ENCODE results near the gene CITED2. TPM values are rescaled to one million over a fixed set of nuclear protein-coding genes. Genes with fewer than 3 reads are reported as not detected.
"Not testable (repeated sequence)": the region's sequence is repeated elsewhere in the genome, so short reads cannot be mapped to it uniquely, and the experiment has no call there.

The CITED2 gene
- total RNA-seq, 1 experiment from 2014 or later: 41.1 TPM

DNA sequence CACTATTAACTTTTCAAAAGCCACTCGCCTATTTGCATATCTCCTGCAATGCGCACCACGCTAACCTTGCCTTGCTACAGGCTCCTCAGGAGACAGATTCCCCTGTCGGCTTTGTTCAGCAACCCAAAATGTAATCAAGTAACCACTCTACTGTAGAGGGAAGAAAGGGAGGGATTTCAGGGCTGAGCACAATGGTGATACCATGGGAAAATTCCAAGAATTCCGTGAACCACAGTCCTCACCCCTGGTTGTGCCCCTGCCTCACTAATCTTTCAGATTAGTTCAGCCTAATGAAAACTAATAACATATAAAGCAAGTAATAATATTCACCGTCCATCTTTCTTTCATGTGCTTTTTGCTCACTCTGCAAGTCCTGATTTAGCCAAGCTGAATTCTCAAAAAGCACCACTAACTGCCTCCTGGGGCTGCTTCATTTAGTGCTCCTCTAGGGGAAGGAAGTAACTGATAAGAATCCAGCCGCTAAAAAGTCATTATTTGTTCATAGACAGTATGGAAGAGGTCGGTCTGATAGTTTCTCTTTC, 6.6 kb downstream of the CITED2 start:
- no peak for DNase-seq (ENCODE audit: extremely low read depth, low read depth)

DNA sequence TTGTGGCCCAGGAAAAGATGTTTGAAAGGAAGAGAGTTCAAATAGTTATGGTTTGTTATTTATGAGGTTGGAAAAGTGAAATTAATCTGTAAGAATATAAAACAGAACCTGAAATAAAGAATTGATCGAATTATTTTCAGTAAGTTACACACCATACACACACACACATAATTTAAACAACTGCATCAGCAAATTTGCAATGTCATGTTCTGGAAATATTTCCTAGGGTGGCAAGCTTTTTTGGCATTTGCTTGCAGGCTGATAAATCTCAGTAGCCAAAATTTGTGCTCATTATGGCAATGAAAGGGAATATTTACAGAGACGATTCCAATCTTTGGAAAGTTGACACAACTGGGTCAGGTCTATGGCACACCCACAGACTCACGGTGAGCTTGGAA, 9.5 kb downstream of the CITED2 start:
- DNase-seq (ENCODE audit: extremely low read depth, low read depth): no peak

DNA sequence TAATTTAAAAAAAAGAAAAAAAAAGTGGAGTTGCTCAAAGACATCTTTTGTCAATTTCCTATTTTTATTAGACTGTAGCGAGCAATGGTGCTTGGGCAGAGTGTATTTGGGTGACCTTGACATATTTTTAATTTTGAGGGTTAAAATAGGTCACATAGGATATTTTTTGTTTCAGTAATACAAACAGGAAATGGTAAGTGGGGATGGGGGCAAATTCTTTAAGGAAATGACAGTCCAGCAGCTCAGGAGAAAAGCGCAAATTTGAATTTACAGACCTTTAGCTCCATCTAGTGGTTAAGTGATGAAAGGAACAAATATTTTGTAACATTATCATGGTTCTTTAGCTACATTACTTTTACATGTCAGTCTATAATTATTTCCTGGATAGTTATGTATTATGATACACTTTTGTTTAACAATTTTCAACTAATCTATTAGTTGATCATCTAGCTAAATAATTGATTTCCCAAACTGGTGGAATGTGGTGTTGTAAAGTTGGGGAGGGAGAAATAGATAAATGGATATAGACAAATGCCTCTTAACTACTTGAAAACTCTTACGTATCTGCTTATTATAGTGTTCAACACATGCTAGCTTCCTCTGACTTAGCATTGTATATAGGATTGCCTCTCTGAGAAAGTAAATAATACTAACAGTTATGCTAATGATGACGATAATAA, 10.0 kb downstream of the CITED2 start:
- DNase-seq (ENCODE audit: extremely low read depth, low read depth): no peak

DNA sequence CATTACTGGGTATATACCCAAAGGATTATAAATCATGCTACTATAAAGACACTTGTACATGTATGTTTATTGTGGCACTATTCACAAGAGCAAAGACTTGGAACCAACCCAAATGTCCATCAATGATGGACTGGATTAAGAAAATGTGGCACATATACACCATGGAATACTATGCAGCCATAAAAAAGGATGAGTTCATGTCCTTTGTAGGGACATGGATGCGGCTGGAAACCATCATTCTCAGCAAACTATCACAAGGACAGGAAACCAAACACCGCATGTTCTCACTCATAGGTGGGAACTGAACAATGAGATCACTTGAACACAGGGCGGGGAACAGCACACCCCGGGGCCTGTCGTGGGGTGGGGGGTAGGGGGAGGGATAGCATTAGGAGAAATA, 10.7 kb downstream of the CITED2 start:
- not testable (repeated sequence) for DNase-seq (ENCODE audit: extremely low read depth, low read depth)

DNA sequence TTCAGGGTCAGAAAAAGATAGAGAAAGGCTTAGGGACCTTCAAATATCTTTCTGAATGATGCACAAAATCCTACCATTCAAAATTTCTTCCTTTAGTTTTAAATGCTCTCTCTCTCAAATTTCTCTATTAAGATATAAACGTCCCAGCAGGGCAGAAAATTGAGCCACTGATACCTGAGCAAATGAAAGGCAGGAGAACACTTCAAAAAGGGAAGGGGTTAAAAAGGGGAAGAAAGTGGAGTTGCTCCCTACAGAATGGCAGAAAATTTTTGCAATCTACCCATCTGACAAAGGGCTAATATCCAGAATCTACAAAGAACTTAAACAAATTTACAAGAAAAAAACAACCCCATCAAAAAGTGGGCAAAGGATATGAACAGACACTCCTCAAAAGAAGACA, 11.3 kb downstream of the CITED2 start:
- DNase-seq (ENCODE audit: extremely low read depth, low read depth): not testable (repeated sequence)

DNA sequence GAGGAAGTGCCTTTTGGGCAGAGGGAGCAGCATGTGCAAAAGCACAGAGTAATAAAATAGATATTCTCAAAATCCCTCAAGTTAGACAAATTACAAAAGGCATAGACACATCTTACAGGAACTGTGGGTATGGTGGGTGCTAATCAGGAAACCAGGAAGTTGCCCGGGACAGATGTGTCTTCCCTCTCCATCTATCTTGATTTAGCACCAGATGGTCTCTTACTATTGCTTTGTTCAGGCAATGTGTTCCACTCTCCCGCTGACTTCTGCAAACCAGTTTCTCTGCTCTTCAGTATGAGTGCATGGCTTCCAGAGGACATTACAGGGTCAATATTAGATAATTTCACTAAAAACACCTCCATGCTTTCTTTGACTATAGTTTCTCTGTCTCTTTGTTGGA, 13.2 kb downstream of the CITED2 start:
- no peak for DNase-seq (ENCODE audit: extremely low read depth, low read depth)

DNA sequence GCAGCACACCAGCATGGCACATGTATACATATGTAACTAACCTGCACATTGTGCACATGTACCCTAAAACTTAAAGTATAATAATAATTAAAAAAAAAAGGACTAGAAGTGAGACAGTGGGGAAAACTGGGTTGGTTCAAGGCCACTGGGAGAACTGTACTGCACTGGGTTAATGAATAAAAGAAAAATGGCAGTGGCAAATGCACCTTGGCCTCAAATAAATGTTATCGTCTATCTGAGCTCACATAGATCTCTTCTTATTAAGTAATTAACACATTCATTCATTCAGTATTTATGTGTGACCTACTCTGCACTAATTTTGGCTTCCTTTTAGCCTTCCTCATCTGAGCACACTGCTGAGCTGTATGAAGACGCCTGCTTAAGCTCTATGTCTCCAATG, 17.5 kb downstream of the CITED2 start:
- no peak for DNase-seq (ENCODE audit: extremely low read depth, low read depth)

DNA sequence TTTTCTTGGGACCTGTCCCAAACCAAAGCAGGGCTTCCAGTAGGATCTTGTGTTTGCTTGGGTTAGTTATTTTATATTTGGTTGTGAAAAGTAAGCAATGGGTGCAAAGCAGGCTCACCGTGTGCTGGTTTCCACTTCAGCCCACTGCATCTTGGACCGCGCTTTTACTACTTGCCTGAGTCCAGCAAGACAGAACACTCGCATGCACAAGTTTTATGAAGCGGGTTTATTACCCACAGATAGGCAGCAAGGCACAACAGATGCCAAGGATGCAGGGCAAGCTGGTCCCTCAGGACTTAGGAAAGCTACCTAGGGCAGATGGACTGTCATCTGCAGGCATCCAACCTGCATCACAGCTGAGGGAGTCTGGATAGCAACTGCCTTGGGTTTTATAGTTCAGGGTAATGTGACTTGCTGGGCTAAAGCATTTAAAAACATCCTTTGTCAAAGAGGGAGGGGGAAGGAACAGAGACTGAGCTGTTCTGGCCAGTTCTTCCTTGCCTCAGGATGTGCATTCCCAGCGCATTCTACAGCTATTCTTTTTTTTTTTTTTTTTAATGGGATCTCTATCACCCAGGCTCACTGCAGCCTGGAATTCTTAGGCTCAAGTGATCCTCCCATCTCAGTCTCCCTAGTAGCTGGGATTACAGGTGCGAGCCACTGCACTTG, 18.5 kb downstream of the CITED2 start:
- no peak for DNase-seq (ENCODE audit: extremely low read depth, low read depth)

DNA sequence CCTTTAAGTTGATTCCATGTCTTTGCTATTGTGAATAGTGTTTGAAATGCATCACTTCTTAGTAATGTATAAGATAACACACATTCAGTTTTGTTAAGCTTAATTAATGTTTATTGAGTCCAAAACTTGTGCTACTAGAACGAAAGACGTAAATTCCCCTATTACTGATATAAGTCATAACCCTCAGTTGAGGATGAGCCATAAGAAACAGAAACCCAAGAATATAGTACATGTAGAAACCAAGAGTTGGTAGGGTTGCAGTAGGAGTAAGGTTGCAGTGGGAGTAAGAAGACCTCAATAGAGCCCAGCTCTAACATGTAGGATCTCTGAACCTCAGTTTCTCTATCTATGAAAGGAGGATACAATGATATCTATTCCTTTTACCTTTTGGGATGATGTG, 19.3 kb downstream of the CITED2 start:
- no peak for DNase-seq (ENCODE audit: extremely low read depth, low read depth)

DNA sequence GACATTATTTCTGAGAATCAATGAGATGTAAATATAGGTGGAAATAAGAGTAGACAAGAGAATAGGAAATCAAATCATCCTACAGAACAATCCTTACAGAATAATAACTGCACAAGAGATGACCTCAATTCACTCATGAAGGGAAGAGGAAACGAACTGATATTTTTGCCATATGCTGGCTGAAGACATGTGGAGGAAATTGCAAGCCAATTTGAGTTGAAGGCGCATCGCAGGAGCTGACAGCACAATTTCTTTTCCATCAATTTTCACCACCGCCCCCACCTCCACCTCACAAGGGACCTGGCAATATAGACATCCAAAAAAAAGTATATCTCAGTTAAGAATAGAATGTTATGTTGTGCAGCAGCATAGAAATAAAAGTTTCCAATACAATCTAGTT, 20.3 kb downstream of the CITED2 start:
- no peak for DNase-seq (ENCODE audit: extremely low read depth, low read depth)

DNA sequence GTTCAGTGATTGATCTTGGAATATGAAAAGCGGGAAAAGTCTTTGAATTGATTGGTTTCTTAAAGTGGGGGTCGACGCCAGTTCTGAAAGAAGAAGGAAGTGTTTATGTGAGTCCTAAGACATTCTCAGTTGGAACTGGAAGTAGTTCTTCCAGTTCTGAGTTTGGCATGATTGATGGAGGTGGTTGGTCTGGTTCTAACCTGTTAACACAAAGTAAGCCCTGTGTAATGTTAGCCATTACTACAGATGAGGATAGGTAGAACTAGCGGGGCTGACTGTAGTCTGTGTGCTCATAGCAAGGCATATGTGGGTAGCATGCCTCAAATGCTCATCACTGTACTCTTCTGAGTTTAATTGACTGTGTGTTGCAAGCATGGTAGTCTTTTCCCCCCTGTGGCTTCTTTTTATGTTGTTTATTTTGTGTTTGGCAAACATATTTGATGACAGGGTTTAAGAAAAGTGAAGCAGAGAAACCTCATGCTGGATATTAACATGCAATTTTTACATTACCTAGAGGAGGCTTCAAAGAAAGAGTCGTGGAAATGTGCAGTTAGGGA, 24.9 kb downstream of the CITED2 start:
- no peak for DNase-seq (ENCODE audit: extremely low read depth, low read depth)

DNA sequence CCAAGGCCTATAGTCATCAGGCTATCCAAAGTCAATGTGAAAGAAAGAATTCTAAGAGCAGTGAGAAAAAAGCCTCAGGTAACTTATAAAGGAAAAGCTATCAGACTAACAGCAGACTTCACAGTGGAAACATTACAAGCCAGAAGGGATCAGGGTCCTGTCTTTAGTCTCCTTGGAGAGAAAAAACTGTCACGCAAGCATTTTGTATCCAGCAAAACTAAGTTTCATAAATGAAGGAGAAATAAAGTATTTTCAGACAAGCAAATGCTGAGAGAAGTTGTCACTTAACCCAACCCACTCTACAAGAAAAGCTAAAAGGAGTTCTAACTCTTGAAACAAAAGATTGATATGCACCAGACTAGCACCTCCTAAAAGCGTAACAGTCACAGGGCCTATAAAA, 28.1 kb downstream of the CITED2 start:
- DNase-seq (ENCODE audit: extremely low read depth, low read depth): no peak

DNA sequence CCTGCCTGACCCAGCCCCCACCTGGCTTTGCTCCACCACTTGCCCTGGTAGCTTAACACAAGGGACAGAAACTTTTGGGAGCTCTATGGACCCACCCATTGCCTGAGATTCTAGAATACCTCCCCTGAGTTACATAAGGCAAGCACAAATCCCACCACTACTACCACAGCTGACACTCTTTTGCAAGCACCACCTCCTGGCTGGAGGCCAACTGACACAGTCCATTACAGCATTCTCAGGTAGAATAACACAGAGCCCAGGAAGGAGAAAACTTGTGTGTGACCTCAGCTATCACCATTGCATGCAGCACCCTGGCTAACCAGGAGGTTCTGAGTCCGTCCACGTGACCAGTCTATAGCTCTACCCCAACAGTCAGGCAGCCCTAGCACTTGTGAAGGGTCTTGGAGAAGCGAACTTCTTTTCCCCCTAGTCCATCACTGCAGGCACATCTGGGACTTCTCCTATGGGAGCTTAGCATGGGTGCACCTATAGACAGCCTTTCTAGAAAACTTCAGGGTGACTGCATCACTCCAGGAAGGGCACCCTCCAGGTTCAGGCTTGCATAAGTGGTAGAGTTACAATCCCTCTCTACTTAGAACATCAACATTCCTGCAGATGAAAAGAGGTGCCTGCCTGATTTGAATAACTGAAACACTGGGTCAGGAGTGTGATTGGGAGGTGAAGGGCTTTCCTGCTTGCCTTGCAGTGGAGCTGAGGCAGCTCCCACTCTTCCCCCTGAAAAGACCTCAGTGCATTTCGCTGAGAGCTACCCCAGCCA, 30.1 kb downstream of the CITED2 start:
- DNase-seq (ENCODE audit: extremely low read depth, low read depth): no peak

DNA sequence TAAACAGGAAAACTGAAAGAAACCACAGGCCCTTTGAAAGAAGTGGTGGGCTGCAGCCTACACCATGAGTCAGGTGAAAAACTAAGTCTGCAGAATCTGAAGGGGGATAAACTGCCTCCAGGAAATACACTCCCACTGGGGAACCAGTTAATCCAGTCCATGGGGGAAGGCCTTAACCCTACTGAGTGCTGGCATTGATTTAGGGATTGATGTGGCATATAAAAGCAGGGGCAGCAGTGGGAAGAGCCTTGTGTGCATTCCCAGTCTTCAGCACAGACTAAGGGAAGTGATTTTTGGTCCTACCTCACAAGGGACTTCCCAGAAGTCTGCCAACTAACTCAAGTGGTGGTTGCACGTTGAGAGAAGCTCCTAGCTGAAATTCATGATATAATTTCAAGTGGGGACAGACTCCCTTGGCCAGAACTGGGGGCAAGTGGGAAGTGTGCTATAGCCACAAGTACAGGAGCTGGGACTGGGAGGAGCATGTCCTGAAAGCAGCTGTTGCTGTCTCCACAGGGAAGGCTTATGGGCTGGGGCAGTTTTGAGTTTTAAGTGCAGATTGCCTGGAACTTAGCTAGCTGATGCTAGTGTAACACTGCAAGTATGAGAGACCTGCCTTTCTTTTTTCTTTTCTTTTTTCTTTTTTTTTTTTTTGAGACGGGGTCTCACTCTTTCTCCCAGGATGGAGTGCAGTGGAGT, 31.2 kb downstream of the CITED2 start:
- no peak for DNase-seq (ENCODE audit: extremely low read depth, low read depth)

DNA sequence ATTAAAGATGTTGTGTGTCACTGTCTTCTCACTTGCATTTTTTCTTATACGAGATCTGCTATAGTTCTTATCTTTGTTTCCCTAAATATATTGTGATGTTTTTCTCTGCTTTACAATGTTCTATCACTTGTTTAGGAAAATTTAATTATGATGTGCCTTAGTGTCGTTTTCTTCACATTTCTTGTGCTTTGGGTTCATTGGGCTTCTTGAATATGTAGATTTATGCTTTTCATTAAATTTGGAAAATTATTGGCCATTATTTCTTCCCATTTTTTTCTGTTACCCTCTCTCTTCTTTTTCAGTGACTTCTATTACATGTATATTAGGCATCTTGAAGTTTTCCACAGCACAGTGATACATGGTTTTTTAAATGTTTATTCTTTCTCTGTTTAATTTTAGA, 33.4 kb downstream of the CITED2 start:
- DNase-seq (ENCODE audit: extremely low read depth, low read depth): no peak

DNA sequence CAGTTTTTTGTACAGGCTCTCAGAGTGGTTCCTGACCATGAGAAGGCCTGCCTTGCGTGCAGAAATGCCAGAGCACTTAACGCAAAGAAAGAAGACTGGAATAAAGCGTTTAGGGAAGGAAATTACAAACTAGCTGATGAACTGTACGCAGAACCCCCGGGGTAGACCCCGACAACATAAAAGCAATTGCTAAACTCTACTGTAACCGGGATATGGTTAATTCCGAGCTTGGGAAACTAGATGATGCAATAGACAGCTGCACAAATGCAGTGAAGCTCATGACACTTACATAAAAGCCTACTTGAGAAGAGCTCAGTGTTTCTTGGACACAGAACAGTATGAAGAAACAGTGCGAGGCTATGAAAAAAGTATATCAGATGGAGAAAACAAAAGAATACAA, 35.7 kb downstream of the CITED2 start:
- no peak for DNase-seq (ENCODE audit: extremely low read depth, low read depth)

DNA sequence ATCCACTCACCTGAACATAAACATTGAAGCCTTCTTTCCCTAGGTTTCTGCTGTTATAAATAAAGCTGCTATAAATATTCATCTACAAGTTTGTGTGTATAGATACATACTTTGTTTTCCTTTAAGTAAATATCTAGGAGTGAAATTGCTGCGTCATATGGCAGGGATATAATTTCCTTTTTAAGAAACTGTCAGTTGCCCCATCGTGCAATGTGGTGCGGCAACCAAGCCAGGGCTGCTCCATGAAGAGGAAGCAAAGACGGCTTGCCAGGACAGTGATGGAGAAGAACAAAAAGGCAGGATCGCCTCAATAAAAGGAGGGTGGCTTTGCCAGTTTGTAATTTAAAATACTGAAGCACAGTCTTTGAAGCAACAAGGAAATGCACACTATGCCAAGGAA, 36.6 kb downstream of the CITED2 start:
- no peak for DNase-seq (ENCODE audit: extremely low read depth, low read depth)

DNA sequence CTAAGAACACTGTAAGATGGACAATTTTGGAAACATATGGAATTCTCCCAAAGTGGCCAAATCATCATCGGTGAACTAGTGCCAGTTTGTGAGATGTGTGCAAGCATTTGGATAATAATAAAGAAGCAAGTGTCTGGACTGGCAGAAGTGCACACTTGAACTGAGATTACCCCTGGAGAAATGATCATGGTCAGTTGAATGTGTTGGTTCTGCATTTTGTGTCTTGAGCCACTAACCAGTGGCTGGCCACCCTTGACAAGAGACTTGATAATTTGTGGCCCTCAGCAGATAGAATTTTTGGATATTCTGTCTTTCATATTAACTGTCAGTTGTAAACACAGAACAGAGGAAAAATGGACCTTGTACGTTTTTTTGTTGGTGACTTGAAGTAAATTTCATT, 37.4 kb downstream of the CITED2 start:
- DNase-seq (ENCODE audit: extremely low read depth, low read depth): no peak

DNA sequence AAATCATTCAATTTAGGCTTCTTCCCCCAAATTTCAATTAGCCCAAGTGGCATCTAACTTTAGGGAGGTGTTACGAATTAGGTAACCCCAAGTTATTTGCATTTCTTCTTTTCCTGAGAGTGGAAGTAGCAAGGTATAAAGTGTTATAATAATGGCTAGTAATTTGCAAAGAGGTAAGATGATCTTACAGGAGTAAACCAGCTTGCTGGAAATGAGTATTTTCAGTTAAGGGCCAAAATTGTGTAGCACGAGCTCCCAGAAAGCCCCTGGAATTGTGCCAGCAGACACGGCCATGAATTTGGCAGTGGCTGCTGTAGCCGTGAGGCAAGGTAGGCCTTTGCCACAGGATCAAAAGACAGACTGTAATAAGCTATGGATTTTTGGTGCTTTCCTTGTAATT, 38.0 kb downstream of the CITED2 start:
- DNase-seq (ENCODE audit: extremely low read depth, low read depth): no peak

DNA sequence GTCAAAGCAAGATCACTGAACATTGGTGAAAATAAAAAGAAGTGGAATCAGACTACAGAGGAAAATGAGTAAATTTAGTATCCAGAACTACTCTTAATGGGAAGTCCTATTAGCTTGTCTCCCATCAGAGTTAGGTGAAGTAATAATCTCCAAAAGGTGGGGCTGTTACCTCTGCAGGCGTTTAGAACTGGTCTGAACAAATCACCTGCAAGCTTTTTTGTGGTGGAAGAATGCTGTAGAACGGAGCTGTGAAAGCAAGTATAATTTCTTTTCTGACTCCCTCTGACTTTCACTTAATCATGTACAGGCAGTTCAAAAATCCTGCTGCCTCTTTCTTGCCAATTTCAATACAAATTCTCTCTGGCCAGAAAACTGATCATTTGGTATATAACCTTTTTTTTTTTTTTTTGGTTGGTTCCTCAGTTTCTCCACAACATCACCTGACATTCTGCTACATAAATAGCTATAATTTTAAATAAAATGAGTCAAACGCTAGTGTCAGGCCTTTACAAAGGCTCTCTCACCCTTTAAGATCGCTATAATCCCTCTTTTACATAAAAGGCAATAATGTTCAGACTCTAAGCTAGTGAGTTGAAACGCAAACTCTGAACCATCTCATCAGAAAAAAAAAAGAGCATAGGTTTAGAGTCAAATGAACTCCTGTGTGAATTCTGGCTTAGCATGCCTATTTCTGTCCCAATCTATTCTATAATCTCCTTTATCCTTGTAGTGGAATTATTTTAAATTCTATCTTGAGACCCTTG, 38.8 kb downstream of the CITED2 start:
- no peak for DNase-seq (ENCODE audit: extremely low read depth, low read depth)
